BLaER1 treated with 17β-estradiol and CSF1 and Interleukin-3, amounts not matched to agents 10 nM and 100 nM (cell line): ENCODE results near the gene BPI.
"Not testable (repeated sequence)": the region's sequence is repeated elsewhere in the genome, so short reads cannot be mapped to it uniquely, and the experiment has no call there.

ENCODE experiments used
- H3K27ac ChIP-seq, 11 experiments: shearing (Covaris generic); formaldehyde crosslinking; 2 replicates each; pipeline ENCODE4 v1.8.1; 2022
- H3K27me3 ChIP-seq, 11 experiments: shearing (Covaris generic); formaldehyde crosslinking; 2 replicates each; pipeline ENCODE4 v1.8.1; 2022
- H3K36me3 ChIP-seq, 11 experiments: shearing (Covaris generic); formaldehyde crosslinking; 2 replicates each; pipeline ENCODE4 v1.8.1; 2022
- H3K4me1 ChIP-seq, 10 experiments: shearing (Covaris generic); formaldehyde crosslinking; 2 replicates each; pipeline ENCODE4 v1.8.1; 2022
- H3K4me2 ChIP-seq, 11 experiments: shearing (Covaris generic); formaldehyde crosslinking; 2 replicates each; pipeline ENCODE4 v1.8.1; 2022
- H3K4me3 ChIP-seq, 10 experiments: shearing (Covaris generic); formaldehyde crosslinking; 2 replicates each; pipeline ENCODE4 v1.8.1; 2022
- H3K9ac ChIP-seq, 11 experiments: shearing (Covaris generic); formaldehyde crosslinking; 2 replicates each; pipeline ENCODE4 v1.8.1; 2022
- H3K9me3 ChIP-seq, 11 experiments: shearing (Covaris generic); formaldehyde crosslinking; replicated peaks in 1 of 11; 2 replicates each; pipeline ENCODE4 v1.8.1; 2022
- H4K20me1 ChIP-seq, 11 experiments: shearing (Covaris generic); formaldehyde crosslinking; 2 replicates each; pipeline ENCODE4 v1.8.1; 2022
- Cebpa-rat ChIP-seq, 11 experiments: shearing (Covaris generic); IDR thresholded peaks; 2 replicates each; pipeline ENCODE4 v1.8.1; 2022

BPI gene

DNA sequence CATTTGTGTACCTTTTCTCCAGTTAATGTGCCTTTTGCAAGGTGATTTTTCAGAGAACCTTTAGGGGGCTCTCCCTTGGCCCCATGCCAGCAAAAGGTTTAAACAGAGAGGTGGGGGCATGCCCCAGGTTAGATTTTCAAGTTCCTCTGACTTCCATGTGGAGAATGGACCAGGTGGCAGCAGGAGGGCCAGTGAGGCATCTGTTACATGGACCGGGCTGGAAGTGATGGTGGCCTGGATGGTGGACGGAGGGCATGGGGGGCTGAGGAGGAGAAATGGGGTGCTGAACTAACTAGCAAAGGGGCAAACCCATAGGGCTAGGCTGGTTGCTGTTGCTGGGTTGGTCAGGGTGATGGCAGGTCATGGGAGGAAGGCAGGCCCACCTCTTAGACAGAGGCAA is 20.7 kb upstream of the BPI start:
- no peaks in the 10 kb centered on the region for H3K27me3 ChIP-seq
- no peak overlapping the region for H3K27ac ChIP-seq
- H3K9me3 ChIP-seq = peaks cover 7 to 33% (median 11%) of the 10 kb centered on the region in 11 experiments
- no peak overlapping the region for H3K4me3 ChIP-seq
- no peaks in the 10 kb centered on the region for H4K20me1 ChIP-seq
- no peaks in the 10 kb centered on the region for H3K36me3 ChIP-seq
- TF ChIP-seq Cebpa-rat (IDR thresholded peaks at IDR 0.05) = no peak
- no peak overlapping the region for H3K4me2 ChIP-seq
- peaks cover 28 to 42% (median 35%) of the 10 kb centered on the region in 10 experiments for H3K4me1 ChIP-seq
- H3K9ac ChIP-seq = no peak overlapping the region

DNA sequence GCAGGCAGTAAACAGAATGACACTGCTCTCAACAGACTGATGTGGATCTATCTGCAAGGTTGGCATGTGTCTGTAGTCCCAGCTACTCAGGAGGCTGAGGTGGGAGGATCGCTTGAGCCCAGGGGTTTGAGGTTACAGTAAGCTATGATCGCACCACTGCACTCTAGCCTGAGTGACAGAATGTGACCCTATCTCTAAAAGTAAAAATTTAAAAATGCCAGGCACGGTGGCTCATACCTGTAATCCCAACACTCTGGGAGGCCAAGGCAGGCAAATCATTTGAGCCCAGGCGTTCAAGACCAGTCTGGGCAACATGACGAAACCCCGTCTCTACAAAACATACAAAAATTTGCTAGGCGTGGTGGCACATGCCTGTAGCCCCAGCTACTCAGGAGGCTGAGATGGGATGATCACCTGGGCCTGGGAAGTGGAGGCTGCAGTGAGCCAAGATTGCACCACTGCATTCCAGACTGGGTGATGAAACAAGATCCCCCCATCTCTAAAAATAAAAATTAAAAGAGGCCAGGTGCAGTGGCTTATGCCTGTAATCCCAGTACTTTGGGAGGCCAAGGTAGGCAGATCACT is 19.8 kb upstream of the BPI start:
- not testable (repeated sequence) for H3K36me3 ChIP-seq, H3K4me2 ChIP-seq, H3K27ac ChIP-seq, H3K4me3 ChIP-seq, H4K20me1 ChIP-seq, H3K27me3 ChIP-seq, H3K9ac ChIP-seq
- H3K4me1 ChIP-seq = peaks cover 29 to 40% (median 37%) of the 10 kb centered on the region in 10 experiments
- peaks cover 7 to 33% (median 11%) of the 10 kb centered on the region in 11 experiments for H3K9me3 ChIP-seq

DNA sequence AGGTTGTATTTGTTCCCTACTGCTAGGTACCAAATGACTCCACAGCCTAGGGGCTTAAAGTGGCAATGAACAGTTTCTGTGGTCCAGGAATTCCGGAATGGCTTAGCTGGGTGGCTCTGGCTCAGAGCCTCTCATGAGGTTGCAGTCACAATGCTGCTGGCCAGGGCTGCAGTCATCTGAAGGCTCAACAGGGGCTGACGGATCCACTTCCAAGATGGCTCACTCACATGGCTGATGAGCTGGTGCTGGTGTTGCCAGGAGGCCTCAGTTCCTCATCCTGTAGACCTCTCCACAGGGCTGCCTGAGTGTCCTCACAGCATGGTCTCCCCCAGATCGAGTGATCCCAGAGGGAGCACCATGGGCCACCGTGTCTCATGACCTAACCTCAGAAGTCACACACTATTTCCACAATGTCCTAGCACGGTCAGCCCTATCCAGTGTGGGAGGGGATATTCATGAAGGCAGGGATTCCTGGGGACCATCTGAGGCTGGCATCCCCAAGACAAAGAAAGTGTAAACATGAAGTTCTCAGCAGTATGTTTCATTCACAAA is 19.0 kb upstream of the BPI start:
- no peak overlapping the region for H3K4me2 ChIP-seq
- no peaks in the 10 kb centered on the region for H3K27me3 ChIP-seq
- no peaks in the 10 kb centered on the region for H4K20me1 ChIP-seq
- H3K27ac ChIP-seq = no peak overlapping the region
- no peak overlapping the region for H3K9ac ChIP-seq
- no peak for TF ChIP-seq Cebpa-rat (IDR thresholded peaks at IDR 0.05)
- H3K36me3 ChIP-seq = no peaks in the 10 kb centered on the region
- peaks cover 7 to 33% (median 11%) of the 10 kb centered on the region in 11 experiments for H3K9me3 ChIP-seq
- peaks cover 23 to 32% (median 30%) of the 10 kb centered on the region in 10 experiments for H3K4me1 ChIP-seq
- no peak overlapping the region for H3K4me3 ChIP-seq

DNA sequence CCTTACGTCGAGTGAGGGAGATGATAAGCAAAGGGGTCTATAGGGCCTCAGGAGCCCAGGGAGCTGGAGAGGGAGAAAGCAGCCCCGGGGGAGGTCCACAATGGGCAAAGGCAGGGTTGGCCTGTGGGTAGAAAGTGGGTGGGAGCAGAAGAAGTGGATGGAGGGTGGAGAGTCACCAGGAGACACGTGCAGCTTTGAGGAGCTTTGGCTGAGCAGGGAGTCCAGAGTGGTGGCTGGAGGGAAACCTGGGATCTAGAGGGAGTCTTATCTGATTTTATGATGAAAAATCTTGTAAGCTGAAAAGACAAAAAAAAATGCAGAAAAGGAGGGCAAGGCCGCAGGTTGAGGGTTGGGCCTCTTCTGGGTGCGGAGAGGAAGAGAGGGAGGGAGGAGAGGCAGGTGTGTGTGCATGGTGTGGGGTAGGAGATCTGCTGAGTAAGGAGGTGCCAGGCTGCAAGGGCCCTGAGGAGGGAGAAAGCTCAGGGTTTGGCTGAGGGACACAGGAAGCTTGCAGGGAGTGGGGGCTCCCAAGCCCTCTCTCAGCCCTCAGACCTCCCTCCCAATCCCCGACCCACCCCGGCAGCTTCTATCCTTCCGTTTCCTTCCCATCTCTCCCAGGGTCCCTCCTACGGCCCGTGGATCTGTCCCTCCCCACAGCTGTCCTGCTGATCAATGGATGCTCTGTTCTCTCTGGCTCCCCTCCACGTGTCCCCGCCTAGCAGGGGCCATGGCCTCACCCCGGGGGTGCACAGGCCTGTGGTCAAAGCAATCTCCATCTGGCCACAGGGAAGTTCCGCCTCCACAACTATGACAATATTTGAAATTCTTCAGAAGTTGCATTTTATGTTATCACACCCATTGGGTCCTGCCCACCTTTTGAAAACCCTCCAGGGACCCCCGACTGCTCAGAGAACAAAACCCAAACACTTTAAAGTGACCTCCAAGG is 17.1 kb upstream of the BPI start:
- Histone ChIP-seq H3K4me3 (no peak overlapping the region), H3K4me1 (peaks cover 23 to 33% (median 25%) of the 10 kb centered on the region in 10 experiments), H3K4me2 (peak overlapping the region in 7 of 11 experiments; percentile 42 to 75 (median 65); a peak in 10 of 22 replicates), H3K27ac (no peak overlapping the region), H3K9ac (no peak overlapping the region), H3K36me3 (no peaks in the 10 kb centered on the region), H3K27me3 (no peaks in the 10 kb centered on the region), H3K9me3 (peaks cover 0 to 22% (median under 1%) of the 10 kb centered on the region in 11 experiments; a peak in 7 of 22 replicates), H4K20me1 (no peaks in the 10 kb centered on the region)
- TF ChIP-seq Cebpa-rat (IDR thresholded peaks at IDR 0.05) = no peak

DNA sequence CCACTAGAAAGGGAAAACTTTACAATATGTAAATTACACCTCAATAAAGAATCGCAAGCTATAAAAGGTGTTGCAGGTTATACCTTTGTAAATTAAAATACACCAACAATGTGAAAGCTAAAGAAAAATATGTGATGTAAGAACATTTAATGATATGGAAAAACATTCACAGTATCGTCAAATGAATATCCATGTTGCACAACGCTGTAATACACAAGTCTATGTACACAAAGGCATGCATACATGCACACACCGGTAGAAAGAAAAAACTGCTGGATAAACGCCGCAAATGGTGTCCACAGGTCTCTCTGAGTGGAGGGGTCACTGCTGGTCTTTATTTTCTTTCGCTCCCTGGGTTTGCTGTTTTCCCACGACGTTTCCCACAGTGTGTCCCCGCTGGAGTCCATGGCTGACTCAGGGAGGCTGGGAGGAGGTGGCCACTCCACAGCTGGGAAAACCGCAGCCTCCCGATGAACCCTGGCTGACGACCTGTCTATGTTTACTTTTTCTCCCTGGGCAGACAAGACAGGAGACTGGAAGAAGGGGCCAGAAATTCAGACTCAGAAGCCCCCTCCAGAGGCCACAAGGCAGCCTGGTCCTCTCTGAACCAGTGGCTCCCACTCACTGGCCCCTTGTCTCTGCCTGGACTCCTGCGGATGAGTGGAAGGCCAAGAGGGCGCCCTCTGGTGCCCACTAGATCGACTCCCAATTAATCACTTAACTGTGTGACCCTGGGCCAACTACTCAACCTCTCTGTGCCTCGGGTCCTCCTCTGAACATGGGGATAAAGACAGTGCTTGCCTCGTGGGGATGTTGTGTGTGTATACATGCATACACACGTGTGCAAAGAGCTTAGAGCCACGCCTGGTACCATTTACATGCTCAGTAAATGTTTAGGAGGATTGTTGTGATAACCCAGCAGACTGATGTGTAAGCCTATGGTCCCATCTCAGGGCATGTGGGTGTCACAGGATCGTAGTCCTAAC is 12.8 kb upstream of the BPI start:
- H3K27me3 ChIP-seq = peaks cover 0 to 9% (median 0%) of the 10 kb centered on the region in 11 experiments; a peak in 3 of 22 replicates
- peaks cover 23 to 53% (median 28%) of the 10 kb centered on the region in 10 experiments for H3K4me1 ChIP-seq
- peak overlapping the region in 2 of 11 experiments; percentile 6 to 21; a peak in 1 of 22 replicates for H3K4me2 ChIP-seq
- no peak for TF ChIP-seq Cebpa-rat (IDR thresholded peaks at IDR 0.05)
- no peaks in the 10 kb centered on the region for H3K36me3 ChIP-seq
- H3K4me3 ChIP-seq = no peak overlapping the region
- peaks cover 0 to 3% (median 0%) of the 10 kb centered on the region in 11 experiments; a peak in 1 of 22 replicates for H3K9me3 ChIP-seq
- no peak overlapping the region for H3K27ac ChIP-seq
- H3K9ac ChIP-seq = no peak overlapping the region
- H4K20me1 ChIP-seq = no peaks in the 10 kb centered on the region

DNA sequence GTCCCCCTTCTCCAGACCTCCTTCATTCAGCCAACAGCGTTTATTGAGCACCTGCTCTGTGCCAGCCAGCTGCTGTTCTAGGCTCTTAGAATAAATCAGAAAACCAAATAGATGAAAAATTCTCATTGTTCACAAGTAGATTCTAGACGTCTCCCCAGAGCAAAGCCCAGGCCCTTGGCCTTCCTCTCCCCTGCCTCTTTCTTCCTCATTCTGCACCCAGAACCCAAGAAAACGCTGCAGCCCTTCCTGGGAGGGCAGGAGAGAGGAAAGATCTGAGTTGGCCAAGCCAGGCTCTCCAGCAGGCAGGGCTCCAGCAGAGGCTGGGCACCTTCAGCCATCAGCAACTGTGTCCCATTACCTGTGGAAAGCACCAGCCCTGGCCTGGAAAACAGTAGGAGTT is 12.0 kb upstream of the BPI start:
- Histone ChIP-seq H3K4me3 (no peak overlapping the region), H3K9ac (no peak overlapping the region), H3K27me3 (peaks cover 0 to 11% (median 0%) of the 10 kb centered on the region in 11 experiments; a peak in 3 of 22 replicates), H3K36me3 (no peaks in the 10 kb centered on the region), H4K20me1 (no peaks in the 10 kb centered on the region), H3K27ac (no peak overlapping the region), H3K4me2 (peak overlapping the region in 3 of 11 experiments; percentile 6 to 23 (median 18); a peak in 2 of 22 replicates), H3K9me3 (no peaks in the 10 kb centered on the region), H3K4me1 (peaks cover 19 to 54% (median 27%) of the 10 kb centered on the region in 10 experiments)
- no peak for TF ChIP-seq Cebpa-rat (IDR thresholded peaks at IDR 0.05)

DNA sequence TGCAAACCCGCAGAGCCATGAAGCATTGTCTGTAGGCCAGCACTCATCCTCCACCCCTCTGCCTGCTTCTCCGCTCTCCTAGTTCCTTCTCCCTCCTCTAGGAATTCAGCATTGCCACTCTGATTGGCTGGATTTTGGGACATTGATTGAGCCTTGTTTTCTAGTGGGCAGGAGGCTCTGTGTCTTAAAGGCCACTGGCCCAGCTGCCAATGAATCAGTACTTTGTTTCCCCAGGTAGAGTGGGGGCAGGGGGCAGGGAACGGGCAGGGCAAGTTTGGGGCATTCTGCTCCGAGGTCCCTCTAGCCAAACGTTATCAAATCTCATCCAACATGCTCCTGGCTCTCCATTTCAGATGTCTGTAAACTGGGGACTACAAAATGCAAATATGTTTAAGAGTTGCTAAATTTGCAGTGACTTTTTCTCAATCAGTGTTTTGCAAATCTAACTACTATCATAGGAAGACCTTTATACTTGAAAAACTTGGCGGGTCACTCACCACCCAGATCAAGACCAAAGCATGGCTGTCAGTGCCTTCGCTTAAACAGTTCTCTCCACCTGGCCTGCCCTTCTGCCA is 10.4 kb upstream of the BPI start:
- 0 out of 22 replicates have a peak overlapping the region, but pooled peaks of 1 of the 11 experiments have one; percentile 20 for H3K4me2 ChIP-seq
- H3K4me1 ChIP-seq = peaks cover 8 to 46% (median 16%) of the 10 kb centered on the region in 10 experiments
- H3K27ac ChIP-seq = no peak overlapping the region
- H3K4me3 ChIP-seq = no peak overlapping the region
- peaks cover 0 to 12% (median 0%) of the 10 kb centered on the region in 11 experiments; a peak in 3 of 22 replicates for H3K27me3 ChIP-seq
- no peaks in the 10 kb centered on the region for H4K20me1 ChIP-seq
- H3K9me3 ChIP-seq = no peaks in the 10 kb centered on the region
- H3K36me3 ChIP-seq = no peaks in the 10 kb centered on the region
- H3K9ac ChIP-seq = no peak overlapping the region
- TF ChIP-seq Cebpa-rat (IDR thresholded peaks at IDR 0.05) = no peak

DNA sequence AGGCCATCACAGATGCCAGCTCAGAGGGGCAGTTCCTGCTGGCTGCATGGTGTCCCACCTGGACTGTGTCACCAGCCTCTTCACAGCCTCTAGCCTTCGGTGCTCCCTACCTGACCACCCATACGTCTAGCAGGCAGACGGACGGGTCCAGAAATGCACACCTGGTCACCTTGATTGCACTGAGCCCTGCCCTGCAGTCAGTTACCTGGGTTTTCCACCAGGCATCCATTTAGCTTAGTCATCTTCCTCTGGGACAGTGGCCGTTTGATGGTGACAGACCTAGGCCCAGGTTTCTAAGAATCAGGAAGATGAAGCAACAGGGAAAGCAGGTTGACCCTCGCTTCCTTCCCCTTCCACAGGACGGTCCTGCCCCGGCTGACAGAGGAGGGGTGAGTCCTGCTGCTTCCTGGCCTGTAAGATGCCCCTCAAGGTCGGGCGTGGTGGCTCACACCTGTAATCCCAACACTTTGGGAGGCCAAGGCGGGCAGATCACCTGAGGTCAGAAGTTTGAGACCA is 9.8 kb upstream of the BPI start:
- Histone ChIP-seq H3K27ac (no peak overlapping the region), H4K20me1 (no peaks in the 10 kb centered on the region), H3K4me1 (peaks cover 10 to 47% (median 17%) of the 10 kb centered on the region in 10 experiments), H3K4me3 (no peak overlapping the region), H3K9me3 (no peaks in the 10 kb centered on the region), H3K27me3 (peaks cover 0 to 12% (median 0%) of the 10 kb centered on the region in 11 experiments; a peak in 3 of 22 replicates), H3K9ac (no peak overlapping the region), H3K36me3 (no peaks in the 10 kb centered on the region), H3K4me2 (peak overlapping the region in 3 of 11 experiments; percentile 5 to 29 (median 20); a peak in 3 of 22 replicates)
- TF ChIP-seq Cebpa-rat (IDR thresholded peaks at IDR 0.05) = no peak
